HPDE6-E6E7 (cell line): ENCODE results near the gene ANKRD17.
"Not testable (repeated sequence)": the region's sequence is repeated elsewhere in the genome, so short reads cannot be mapped to it uniquely, and the experiment has no call there.

Experiments used
- DNase-seq: peaks from one replicate; pipeline ENCODE4 v3.0.0; 2011; ENCODE audit warnings: missing footprints; ENCODE audit errors: extremely low spot score

Gene ANKRD17

DNA sequence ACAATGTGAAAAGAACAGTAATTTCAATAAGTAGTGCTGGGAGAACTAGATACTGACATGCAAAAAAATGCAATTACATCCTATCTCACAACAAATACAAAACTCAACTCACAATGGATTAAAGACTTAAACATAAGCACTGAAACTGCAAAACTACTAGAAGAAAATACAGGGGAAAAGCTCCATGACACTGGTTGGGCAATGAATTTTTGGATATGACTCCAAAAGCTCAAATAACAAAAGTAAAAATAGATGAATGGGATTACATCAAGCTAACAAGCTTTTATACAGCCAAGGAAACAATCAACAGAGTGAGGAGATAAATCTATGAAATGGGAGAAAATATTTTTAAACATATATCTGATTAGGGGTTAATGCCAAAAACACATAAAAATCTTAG, 53.1 kb downstream of the ANKRD17 start:
- no peak for DNase-seq

DNA sequence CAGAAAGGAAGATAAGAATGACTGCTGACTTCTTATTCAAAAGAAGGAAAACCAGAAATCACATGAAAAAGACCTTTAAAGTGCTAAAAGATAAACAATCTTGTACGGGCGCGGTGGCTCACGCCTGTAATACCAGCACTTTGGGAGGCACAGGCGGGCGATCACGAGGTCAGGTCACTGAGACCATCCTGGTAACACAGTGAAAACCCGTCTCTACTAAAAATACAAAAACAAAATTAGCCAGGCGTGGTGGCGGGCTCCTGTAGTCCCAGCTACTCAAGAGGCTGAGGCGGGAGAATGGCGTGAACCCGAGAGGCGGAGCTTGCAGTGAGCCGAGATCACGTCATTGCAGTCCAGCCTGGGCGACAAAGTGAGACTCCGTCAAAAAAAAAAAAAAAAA, 54.6 kb downstream of the ANKRD17 start:
- DNase-seq: not testable (repeated sequence)

DNA sequence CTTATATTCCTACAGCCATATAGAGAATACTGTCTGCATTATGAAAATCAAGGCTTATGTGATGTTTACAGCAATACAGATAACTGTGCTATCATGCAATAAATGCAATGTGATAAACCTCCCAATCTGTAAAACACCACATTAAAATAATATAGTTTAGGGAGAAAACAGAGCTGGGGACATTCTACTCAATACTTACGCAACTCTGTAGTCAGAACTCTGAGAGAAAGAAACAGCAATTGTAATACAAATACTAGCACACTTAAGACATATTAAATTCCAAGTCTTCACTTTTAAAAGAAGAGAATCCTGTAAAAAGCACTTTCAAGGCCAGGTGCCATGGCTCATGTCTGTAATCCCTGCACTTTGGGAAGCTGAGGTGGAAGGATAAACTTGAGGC, 61.4 kb downstream of the ANKRD17 start:
- DNase-seq: no peak

DNA sequence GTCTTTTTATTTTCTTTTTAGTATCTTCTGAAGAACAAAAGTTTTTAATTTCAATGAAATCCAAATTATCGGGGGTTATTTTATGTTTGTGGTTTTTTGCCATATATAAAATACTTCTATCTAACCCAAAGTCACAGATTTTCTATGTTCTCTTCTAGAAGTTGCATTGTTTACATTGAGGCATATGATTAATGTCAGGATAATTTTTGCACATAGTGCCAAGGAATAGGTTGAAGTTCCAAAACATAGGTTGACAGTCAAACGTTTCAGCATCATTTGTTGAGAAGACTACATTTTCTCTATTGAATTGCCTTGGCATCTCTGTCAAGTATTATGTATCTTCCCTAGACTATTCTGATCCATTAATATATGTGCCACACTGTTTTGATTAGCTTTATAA, 64.5 kb downstream of the ANKRD17 start:
- no peak for DNase-seq

DNA sequence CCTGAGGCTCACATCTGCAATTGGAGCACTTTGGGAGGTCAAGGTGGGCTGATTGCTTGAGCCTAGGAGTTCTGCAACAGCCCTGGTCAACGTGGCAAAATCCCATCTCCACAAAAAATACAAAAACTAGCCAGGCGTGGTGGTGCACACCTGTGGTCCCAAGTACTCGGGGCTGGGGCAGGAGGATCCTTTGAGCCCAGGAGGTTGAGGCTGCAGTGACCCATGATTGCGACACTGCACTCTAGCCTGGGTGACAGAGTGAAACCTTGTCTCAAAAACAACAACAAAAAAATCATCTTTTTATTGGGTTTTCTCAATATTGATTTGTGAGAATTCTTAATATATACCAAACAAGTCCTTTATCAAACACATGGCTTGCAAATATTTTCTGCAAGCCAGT, 64.9 kb downstream of the ANKRD17 start:
- DNase-seq: no peak

DNA sequence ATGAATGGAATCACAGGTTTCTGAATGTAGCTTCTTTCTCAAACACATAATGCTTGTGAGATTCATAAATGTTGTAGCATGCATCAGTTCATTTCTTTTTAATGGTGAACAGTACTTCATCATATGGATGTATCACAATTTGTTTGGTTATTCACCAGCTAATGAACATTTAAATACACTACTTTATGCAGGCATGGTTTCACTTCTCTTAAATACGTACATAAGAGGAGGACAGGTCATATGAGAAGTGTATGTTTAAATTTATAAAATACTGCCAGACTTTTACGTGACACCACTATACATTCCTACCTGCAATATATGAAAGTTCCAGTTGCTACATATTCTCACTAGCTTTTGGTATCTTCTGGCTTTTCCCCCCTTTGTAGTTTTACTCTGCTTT, 65.4 kb downstream of the ANKRD17 start:
- DNase-seq: no peak

DNA sequence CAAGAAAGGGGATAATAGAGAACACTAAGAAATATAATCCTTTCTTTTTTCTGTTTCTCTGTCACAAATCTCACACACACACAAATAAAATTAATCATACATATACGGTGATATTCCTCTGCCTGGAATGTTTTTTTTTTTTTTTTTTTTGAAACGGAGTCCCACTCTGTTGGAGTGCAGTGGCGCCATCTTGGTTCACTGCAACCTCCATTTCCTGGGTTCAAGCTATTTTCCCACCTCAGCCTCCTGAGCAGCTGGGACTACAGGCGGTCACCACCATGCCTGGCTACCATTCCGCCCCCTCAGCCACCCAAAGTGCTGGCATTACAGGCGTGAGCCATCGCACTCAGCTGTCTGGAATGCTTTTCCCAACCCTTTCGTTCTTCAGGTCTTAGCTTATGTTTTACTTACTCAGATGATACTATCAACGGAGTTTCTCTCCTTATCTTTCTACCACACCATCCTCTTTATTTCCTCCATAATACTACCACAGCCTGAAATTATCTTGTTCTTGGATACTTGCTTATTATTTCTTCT, 69.3 kb downstream of the ANKRD17 start:
- DNase-seq: no peak

DNA sequence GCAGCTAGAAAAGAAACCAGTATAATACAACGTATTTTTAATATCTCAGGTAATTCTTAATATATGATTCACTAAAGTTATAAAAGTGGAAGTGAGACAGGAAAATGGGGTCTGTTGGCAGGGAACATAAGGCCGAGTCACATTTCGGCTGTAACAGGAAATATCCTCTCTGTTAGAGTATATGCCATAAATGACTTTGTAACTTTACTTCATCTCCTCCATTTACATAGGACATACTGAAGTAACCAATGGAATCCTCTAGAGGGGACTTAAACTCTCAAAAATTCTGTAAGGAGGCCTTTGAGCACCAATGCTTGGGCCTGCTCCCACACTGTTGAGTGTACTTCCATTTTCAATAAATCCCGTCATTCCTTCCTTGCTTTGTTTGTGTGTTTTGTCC, 71.3 kb downstream of the ANKRD17 start:
- DNase-seq: no peak

DNA sequence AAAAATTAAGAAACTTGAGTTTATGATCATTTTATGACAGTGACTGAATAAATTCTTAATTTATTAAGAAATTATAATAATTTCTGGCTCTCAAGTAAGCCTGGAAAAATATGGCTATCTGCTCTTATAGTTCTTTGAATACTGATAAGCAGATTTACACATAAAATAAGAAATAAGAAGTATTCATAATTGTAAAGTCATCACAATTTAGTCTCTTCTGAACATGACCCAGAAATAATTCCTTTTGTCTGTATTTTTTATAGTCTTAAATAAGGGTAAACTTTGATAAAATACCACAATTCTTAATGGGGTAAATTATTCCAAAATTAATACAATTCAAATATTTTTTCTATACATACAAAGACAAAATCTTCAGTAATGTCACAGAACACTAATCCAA, 72.7 kb downstream of the ANKRD17 start:
- DNase-seq: no peak

DNA sequence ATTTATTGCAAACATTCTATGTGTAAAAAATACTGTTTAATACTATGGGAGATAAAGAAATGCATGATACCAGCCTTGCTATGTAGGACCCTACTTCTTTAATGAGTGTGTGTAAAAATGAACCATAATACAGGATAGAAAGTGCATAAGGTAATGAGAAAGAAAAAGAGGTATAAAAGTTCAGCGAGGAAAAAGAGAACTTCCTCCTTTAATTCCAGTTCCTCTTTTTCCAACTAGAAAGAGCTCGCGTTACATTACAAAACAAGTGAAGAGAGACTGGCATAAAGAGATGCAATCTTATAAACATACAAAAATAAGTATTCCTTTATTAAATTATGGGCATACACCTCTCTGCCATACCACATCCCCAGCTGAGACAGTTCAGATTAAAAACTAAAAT, 77.4 kb downstream of the ANKRD17 start:
- DNase-seq: no peak

DNA sequence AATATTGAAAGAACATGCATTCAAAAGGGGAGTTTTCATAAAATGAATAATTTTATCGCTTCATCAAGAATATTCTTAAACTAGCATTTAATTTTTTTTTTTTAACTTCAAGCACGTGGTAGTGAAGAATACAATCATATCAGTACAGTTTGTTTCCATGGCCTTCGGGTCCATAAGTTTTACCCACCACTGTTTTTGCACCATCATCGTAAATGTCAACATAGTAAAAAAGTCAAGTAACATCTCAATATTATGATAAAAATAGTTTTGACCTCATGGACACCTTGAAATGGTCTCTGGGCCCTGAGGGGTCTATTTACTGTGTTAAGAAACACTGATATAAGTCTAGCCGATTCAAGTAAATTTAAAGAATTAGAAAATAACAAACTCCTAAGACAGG, 80.2 kb downstream of the ANKRD17 start:
- DNase-seq: no peak

DNA sequence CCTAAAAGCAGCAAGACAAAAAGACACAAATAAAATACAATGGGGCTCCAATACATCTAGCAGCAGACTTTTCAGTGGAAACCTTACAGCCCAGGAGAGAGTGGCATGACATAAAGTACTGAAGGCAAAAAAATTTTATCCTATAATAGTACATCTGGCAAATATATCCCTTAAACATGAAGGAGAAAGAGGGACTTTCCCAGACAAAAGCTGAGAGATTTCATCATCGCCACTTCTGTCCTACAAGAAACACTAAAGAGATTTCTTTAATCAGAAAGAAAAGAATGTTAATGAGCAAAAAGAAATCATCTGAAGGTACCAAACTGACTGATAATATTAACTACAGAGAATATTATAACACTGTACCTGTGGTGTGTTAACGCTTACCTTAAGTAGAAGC, 86.4 kb downstream of the ANKRD17 start:
- DNase-seq: no peak

DNA sequence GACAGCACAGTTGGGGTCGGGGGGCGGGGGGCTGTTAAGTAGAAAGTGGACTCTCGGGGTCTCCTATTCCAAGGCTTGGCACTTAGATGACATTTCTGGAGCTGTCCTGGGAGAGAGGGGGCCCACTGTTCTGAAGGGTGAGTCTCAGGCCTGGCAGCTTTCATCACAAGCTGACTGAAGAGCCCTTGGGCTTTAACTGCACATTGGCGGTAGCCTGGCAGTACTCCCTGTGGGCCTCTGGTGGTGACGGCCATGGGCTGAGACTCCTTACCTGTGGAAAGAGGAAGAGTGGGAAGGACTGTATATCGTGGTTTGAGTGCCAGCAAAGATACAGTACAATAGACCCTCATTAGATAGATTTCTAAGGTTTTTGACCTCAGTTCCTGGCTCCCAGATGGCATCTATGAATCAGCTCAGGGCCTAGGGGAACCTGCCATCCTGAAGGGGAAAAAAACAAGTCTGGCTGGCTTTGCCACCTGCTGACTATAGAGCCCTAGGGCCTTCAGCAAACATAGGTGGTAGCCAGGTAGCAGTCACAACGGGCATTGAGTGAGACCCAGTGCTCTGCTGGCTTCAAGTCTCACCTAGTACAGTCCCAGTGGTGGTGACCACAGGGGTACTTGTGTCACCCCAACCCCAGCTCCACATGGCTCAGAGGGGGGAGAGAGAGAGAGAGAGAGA, 87.9 kb downstream of the ANKRD17 start:
- peak; percentile 7 for DNase-seq

DNA sequence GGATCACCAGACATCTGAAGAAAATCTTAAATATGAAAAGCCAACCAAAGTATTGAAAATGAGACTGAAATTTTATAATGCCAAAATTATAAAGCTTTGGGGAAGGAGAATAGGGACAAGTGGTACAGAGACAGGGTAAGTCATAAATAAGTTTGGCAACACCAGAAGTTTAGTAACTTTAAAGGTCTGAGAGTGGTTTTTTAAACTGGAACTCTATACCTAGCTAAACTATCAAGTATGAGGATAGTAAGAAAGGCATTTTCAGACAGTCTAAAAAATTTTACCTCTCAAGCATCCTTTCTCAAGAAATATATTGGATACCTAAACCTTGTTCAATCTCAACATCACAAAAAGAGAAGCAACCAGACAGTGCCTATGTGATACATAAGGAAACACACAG, 92.4 kb downstream of the ANKRD17 start:
- DNase-seq: no peak

DNA sequence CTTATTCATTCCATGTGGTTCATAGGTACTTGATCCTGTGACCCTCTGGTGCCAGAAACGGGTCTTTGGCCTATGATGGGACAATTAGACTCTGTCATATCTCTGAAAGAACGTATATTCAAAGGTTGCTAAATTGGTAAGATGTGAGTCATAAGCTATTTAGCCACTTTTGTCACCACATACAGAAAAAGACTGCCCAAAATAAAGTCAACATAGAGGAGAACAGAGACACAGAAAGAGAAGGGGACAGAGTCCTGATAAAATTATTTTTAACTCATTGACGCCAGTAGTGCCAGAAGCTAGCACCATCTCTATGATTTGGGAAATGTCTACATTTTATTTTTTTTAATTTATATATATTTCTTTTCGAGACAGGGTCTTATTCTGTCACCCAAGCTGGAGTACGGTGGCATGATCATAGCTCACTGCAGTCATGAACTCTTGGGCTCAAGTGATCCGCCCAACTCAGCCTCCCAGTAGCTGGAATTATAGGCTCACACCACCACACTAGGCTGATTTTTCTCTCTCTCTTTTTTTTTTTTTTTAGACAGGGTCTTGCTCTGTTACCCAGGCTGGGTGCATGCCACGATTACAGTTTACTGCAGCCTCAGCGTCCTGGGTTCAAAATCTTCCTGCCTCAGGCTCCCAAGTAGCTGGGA, 96.9 kb downstream of the ANKRD17 start:
- DNase-seq: no peak

DNA sequence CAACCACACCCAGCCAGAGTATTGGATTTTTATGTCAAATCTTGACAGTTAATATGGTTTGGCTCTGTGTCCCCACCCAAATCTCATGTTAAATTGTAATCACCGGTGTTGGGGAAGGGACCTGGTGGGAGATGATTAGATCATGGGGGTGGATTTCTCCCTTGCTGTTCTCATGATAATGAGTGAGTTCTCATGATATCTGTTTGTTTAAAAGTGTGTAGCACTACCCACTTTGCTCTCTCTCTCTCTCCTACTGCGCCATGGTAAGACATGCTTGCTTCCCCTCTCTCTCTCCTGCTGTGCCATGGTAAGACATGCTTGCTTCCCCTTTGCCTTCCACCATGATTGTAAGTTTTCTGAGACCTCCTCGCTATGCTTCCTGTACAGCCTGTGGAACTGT, 102.2 kb downstream of the ANKRD17 start:
- no peak for DNase-seq

DNA sequence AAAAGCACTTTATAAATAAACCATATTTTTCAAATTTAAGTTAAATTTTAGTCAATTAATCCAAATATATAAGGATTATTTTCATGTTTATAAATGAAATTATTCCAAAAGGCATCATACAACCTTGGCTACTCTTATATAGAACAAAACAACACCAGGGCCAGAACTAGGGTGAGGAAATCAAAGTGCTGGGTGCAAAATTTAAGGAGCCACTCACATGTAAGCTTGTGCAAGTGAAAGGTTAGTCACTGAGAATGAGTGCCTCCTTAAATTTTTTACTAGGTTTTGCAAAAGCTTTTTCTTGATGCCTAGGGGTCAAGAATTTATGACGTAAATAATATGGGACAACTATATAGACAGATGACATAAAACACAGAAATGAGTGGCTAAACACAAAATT, 105.7 kb downstream of the ANKRD17 start:
- no peak for DNase-seq

DNA sequence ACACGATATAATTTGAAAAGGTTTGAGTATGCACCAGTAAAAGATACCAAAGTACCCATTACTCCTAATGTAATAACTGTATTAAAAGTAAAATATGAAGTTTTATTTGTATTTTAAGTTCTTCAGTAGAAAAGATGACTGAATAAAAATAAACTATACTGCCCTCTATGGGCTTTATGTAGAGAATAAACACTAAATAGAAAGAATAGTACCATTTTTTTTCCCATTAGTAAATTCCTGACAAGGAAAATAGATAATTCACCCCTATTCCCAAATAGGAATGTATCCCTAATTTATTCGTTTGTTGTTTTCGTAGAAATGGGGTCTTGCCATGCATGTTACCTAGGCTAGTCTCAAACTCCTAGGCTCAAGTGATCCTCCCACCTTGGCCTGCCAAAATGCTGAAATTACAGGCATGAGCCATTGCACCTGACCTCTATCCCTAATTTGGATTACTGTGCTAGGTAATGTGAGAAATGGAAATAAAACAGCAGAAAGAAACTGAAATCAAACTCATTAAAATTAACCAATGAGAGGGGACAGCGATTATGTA, 115.5 kb downstream of the ANKRD17 start:
- DNase-seq: no peak

DNA sequence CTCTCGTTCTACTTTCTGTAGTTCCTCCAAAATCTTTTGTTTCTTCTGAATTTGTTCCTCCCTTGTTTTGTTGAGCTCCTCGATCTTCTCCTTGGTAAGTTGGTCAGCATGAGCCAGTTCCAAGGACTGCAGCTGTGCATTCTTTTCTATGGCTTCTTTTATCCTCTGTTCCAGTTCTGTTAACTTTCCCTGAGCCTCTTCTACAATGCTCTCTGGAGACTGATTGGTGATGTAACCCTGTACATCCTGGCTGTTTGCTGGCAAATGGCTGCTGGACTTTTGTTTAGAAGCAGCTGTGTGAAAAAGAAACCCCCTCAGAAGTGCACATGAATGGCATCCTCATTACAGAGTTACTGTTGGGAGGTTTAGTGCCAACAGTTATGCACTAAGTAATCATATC, 118.6 kb downstream of the ANKRD17 start:
- DNase-seq: no peak

DNA sequence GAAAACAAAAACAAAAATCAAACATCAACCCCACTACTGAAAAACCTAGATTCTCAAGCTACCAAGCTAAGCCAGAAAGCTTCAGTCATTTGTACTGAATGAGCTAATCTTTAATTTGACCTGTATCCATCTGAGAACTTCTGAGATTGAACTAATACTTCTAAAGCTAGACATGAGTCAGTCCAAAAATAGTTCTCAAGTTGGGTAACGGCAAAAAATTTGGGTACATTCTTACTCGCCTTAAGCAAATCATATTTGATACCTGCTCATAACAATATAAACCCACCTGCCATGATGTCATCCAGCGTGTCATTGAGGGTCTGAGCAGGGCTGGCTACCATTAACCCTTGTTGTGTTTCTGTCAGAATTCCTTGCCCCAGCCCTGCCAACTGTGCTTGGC, 119.4 kb downstream of the ANKRD17 start:
- no peak for DNase-seq

DNA sequence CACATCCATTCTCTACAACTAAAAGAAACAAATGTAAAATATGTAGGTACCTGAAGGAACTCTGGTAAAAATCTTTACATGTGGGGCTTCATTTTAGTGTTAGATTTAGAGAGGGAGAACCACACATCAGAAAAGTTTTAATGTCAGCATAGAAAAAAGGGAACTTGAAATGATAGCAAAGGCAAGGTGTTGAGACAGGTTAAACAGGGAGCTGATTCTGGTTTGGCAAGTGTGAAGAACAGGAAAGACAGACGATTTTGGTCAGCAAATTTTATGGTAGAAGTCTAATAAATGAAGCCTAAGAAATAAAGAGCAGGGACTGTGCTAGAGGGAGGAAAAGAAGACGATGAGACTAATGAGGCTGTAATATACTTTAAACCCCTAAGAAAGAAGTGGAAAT, 121.5 kb downstream of the ANKRD17 start:
- DNase-seq: no peak

DNA sequence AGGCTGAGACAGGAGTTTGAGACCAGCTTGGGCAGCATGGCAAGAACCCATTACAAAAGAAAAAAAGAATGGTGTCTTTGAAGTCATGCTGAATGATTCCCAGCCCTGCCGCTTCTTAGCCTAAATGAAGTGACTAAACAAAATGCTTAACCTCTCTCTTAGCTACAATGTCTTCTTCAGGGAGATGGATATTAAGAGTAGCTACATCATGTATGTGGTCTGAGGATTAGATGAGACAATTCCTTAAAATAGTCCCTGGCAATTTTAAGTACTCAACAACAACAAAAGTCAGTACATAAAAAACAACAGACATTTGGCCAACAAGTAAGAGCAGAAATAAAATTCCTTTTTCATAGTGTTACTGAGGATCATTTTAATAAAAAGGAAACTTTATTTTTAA, 124.8 kb downstream of the ANKRD17 start:
- DNase-seq: no peak

DNA sequence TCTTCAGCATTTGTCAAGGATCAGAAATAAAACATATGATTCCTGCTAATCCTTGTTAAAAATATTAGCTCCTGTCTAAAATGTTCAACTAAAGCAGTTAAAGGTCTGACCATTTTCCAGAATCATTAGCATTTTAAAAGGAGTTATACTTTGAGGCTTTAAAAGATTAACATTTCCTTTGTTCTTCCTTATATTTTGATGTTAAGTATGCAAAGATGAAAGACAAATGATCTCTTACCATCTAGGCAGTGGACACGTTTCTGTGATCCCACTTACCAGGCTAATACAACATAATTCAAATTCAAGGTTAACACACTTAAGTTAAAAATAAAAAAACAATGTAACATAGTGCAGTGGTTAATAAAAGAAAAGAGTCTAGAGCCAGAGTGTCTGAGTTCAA, 127.3 kb downstream of the ANKRD17 start:
- no peak for DNase-seq
